A673 (cell line): ENCODE measurements around the gene FAM236D. TPM values are rescaled to one million over a fixed set of nuclear protein-coding genes. Genes with fewer than 3 reads are reported as not detected.
"Not testable (repeated sequence)": the region's sequence is repeated elsewhere in the genome, so short reads cannot be mapped to it uniquely, and the experiment has no call there.

Source experiments
- BruUV-seq: library from RNA; stranded (reverse); fragments of 400-500 nt; replicated peaks from 2 replicates; lab custom pipeline; 2021; lab: Mats Ljungman, UMichigan
- CTCF ChIA-PET: fragments of 300-600 bp; sonication (Branson Sonifier 250); formaldehyde crosslinking; loops from one replicate; lab custom pipeline; 2022; ENCODE audit warnings: antibody characterized with exemption; lab: Charles Lee
- POLR2A ChIA-PET: fragments of 300-600 bp; sonication (Branson Sonifier 250); formaldehyde crosslinking; loops from one replicate; lab custom pipeline; 2022; ENCODE audit warnings: antibody characterized with exemption; ENCODE audit not compliant: low non-redundant PET; lab: Charles Lee
- DNase-seq: peaks from one replicate; pipeline ENCODE4 v3.0.0-alpha.2; 2015; ENCODE audit warnings: low spot score
- H3K27ac ChIP-seq: fragments of 200-600 bp; sonication (generic); 2 replicates; pipeline ENCODE4 v1.5.1; 2016; ENCODE audit warnings: mixed run types, low read depth, mild to moderate bottlenecking, mixed read lengths, antibody characterized with exemption, low read length; ENCODE audit not compliant: poor library complexity, severe bottlenecking
- H3K27me3 ChIP-seq: fragments of 200-600 bp; sonication (generic); replicated peaks from 2 replicates; pipeline ENCODE4 v1.6.1; 2017; ENCODE audit warnings: mixed run types, low read depth, mild to moderate bottlenecking, mixed read lengths, antibody characterized with exemption, low read length; ENCODE audit not compliant: insufficient read depth, poor library complexity
- H3K36me3 ChIP-seq: fragments of 200-600 bp; sonication (generic); 2 replicates; pipeline ENCODE4 v1.6.1; 2016; ENCODE audit warnings: mixed run types, mild to moderate bottlenecking, mixed read lengths, antibody characterized with exemption, low read length; ENCODE audit not compliant: insufficient read depth, poor library complexity, severe bottlenecking
- H3K4me1 ChIP-seq: fragments of 200-600 bp; sonication (generic); 2 replicates; pipeline ENCODE4 v1.6.1; 2017; ENCODE audit warnings: mixed run types, mild to moderate bottlenecking, mixed read lengths, antibody characterized with exemption, low read length; ENCODE audit not compliant: insufficient read depth, poor library complexity, severe bottlenecking
- H3K4me3 ChIP-seq: fragments of 200-600 bp; sonication (generic); 2 replicates; pipeline ENCODE4 v1.5.1; 2016; ENCODE audit warnings: low read depth, mixed run types, mild to moderate bottlenecking, mixed read lengths, low read length; ENCODE audit not compliant: poor library complexity, severe bottlenecking
- H3K9me3 ChIP-seq: fragments of 200-600 bp; sonication (generic); 2 replicates; pipeline ENCODE4 v1.6.1; 2016; ENCODE audit warnings: mixed run types, low read depth, mild to moderate bottlenecking, mixed read lengths, antibody characterized with exemption, low read length; ENCODE audit not compliant: poor library complexity, severe bottlenecking
- intact Hi-C: fragments of 100-400 bp; cut with micrococcal nuclease; formaldehyde crosslinking; loops from one replicate; pipeline ENCODE4 v1.10.0; 2022; ENCODE audit not compliant: unreplicated experiment
- total RNA-seq: library from RNA; stranded (reverse); gene quantifications from 2 replicates; pipeline ENCODE4 v1.2.3, GENCODE V29; 2021

FAM236D gene
- total RNA-seq, 1 experiment from 2014 or later: not detected

- H3K27ac ChIP-seq, H3K4me3 ChIP-seq, H3K36me3 ChIP-seq, BruUV-seq, H3K9me3 ChIP-seq, H3K4me1 ChIP-seq, DNase-seq, H3K27me3 ChIP-seq, CTCF ChIA-PET, intact Hi-C loops, POLR2A ChIA-PET: not testable (repeated sequence)
Observed at GRCh38 chrX:72778146-72778545, 29.9 kb downstream of the FAM236D start.

GRCh38 chrX:72777467-72777790, 30.6 kb downstream of the FAM236D start:
- H3K27me3 ChIP-seq, H3K27ac ChIP-seq, BruUV-seq, POLR2A ChIA-PET, CTCF ChIA-PET, H3K36me3 ChIP-seq, H3K9me3 ChIP-seq, H3K4me1 ChIP-seq, DNase-seq, intact Hi-C loops, H3K4me3 ChIP-seq: not testable (repeated sequence)

GRCh38 chrX:72776653-72777466, 31.1 kb downstream of the FAM236D start, which contains the start of gene DMRTC1B:
Gene DMRTC1B (plus strand): TSS chrX:72776890. CDS start chrX:72845136, 68,246 bp downstream.
- H3K27me3 ChIP-seq, CTCF ChIA-PET, intact Hi-C loops, DNase-seq, POLR2A ChIA-PET, BruUV-seq, H3K4me1 ChIP-seq, H3K36me3 ChIP-seq, H3K9me3 ChIP-seq, H3K27ac ChIP-seq, H3K4me3 ChIP-seq: not testable (repeated sequence)

- H3K4me3 ChIP-seq, DNase-seq, CTCF ChIA-PET, POLR2A ChIA-PET, BruUV-seq, H3K36me3 ChIP-seq, H3K27ac ChIP-seq, H3K27me3 ChIP-seq, H3K9me3 ChIP-seq, H3K4me1 ChIP-seq, intact Hi-C loops: not testable (repeated sequence)
Observed at GRCh38 chrX:72760454-72760853, 47.6 kb downstream of the FAM236D start.

Other genes with a start within 250 kb of the FAM236D start
- gene HDAC8, start 235.4 kb downstream of the FAM236D start, total RNA-seq: 26.0 and 30.6 TPM in 2 replicates
- gene PHKA1, start 93.9 kb downstream of the FAM236D start, total RNA-seq: 10.5 and 13.6 TPM in 2 replicates
- gene DMRTC1B, start 31.3 kb downstream of the FAM236D start, total RNA-seq: not detected in 2 replicates
- gene FAM236B, start 25.6 kb downstream of the FAM236D start, total RNA-seq: not detected in 2 replicates
- gene FAM236C, start 104.4 kb upstream of the FAM236D start, total RNA-seq: not detected in 2 replicates
- not detected in 2 replicates for gene FAM236A, start 130.0 kb upstream of the FAM236D start, total RNA-seq
- not detected in 2 replicates for gene DMRTC1, start 135.6 kb upstream of the FAM236D start, total RNA-seq
- gene PABPC1L2B, start 194.7 kb upstream of the FAM236D start, total RNA-seq: not detected in 2 replicates